ENCODE measurements around the gene YIPF5. TPM values are rescaled to one million over a fixed set of nuclear protein-coding genes. Genes with fewer than 3 reads are reported as not detected.

Gene YIPF5
- total RNA-seq, 3 donors from 2014 or later, result 30.5 to 50.4 (median 49.9) TPM

DNA sequence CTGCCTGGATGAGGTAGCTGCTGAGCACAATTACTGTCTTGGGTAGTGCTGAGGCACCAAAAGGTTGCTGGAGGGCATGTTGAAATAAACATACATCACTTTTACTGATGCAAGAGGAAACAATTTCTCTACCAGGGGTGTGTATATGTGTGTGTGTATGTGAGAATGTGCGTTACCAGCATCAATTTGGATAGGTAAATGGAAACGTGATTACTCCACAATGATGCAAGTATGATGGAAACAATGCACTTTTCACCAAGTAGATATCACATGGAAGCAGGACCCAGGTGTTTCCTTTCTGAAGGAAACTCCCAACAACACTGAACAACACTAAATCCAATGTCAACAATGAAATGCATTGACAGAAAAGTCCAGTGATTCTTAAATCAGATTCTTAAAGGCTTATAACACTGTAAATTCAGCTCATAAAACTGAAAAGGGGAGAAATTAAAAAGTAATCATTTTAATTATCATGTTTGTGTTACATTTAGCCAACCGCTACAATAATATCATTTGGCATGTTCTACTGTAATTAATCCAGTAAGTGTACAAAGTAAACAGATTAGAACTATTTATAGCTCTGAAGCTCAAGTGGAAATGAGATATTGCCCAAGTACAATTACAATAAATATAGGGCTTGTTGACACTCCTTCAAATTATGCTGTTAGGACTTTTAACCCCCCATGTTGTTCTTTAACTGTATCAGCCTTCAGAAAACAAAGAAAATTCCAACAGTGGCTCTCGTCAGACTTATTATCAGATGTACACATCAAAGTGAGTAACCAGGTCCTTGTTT, 25.3 kb downstream of the YIPF5 start:
- Histone ChIP-seq H3K4me3 (no peak overlapping the region), H3K4me1 (no peaks in the 10 kb centered on the region), H3K9me3 (no peaks in the 10 kb centered on the region), H3K36me3 (no peaks in the 10 kb centered on the region), H3K27ac (no peak overlapping the region), H3K27me3 (no peaks in the 10 kb centered on the region)
- no peak for DNase-seq (ENCODE audit: low spot score in 2 of 2)
- intact Hi-C loops (cut with DNase I; ENCODE audit: low total_unique reads), result no loop called here
- TF ChIP-seq POLR2AphosphoS5 (IDR thresholded peaks at IDR 0.05), result peak in 2 of 3 donors; percentile 14 to 54
- TF ChIP-seq, protein P1, sequence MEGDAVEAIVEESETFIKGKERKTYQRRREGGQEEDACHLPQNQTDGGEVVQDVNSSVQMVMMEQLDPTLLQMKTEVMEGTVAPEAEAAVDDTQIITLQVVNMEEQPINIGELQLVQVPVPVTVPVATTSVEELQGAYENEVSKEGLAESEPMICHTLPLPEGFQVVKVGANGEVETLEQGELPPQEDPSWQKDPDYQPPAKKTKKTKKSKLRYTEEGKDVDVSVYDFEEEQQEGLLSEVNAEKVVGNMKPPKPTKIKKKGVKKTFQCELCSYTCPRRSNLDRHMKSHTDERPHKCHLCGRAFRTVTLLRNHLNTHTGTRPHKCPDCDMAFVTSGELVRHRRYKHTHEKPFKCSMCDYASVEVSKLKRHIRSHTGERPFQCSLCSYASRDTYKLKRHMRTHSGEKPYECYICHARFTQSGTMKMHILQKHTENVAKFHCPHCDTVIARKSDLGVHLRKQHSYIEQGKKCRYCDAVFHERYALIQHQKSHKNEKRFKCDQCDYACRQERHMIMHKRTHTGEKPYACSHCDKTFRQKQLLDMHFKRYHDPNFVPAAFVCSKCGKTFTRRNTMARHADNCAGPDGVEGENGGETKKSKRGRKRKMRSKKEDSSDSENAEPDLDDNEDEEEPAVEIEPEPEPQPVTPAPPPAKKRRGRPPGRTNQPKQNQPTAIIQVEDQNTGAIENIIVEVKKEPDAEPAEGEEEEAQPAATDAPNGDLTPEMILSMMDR (IDR thresholded peaks at IDR 0.05), result no peak

DNA sequence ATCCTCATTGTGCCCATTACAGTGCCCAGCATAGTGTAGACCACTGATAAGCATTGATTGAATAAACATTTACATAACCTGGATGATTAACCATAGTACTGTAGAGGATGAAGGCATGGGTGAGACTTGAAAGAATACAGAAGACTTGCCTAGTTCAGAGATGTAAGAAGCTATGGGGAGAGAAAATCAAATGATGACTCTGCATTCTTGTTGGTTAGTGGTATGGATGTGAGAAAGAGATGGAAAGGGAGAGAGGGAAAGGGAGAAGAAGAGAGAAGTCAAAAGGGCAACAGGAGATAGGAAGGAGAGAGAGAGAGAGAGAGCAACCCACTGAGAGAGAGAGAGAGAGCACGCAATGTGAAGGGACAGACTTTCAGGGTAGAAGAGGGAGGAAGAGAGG, 26.8 kb downstream of the YIPF5 start:
- no peak overlapping the region for H3K27ac ChIP-seq
- H3K4me3 ChIP-seq, result no peak overlapping the region
- H3K27me3 ChIP-seq, result no peaks in the 10 kb centered on the region
- intact Hi-C loops (cut with DNase I; ENCODE audit: low total_unique reads), result no loop called here
- H3K36me3 ChIP-seq, result no peaks in the 10 kb centered on the region
- no peaks in the 10 kb centered on the region for H3K4me1 ChIP-seq
- no peak for TF ChIP-seq POLR2AphosphoS5 (IDR thresholded peaks at IDR 0.05)
- TF ChIP-seq, protein P1 (IDR thresholded peaks at IDR 0.05), result no peak
- no peak for TF ChIP-seq POLR2A (IDR thresholded peaks at IDR 0.05)
- no peaks in the 10 kb centered on the region for H3K9me3 ChIP-seq
- DNase-seq (ENCODE audit: low spot score in 2 of 2), result no peak

DNA sequence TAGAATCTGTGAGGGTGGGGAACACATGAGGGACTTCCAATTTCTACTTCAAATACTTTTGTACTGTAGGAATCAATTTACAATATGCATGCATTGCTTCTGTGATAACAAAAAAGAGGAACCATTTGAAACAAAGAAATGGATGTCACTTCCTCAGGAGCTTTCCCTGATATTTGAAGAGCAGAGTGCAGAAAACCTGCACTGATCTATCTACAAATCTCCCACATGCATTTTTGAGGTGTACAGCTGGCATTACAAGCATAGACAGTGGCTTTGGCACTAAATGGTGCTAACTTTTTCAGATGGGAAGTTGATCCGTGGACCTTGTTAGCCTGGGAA, 27.7 kb downstream of the YIPF5 start:
- no peaks in the 10 kb centered on the region for H3K4me1 ChIP-seq
- intact Hi-C loops (cut with DNase I; ENCODE audit: low total_unique reads), result no loop called here
- no peaks in the 10 kb centered on the region for H3K27me3 ChIP-seq

DNA sequence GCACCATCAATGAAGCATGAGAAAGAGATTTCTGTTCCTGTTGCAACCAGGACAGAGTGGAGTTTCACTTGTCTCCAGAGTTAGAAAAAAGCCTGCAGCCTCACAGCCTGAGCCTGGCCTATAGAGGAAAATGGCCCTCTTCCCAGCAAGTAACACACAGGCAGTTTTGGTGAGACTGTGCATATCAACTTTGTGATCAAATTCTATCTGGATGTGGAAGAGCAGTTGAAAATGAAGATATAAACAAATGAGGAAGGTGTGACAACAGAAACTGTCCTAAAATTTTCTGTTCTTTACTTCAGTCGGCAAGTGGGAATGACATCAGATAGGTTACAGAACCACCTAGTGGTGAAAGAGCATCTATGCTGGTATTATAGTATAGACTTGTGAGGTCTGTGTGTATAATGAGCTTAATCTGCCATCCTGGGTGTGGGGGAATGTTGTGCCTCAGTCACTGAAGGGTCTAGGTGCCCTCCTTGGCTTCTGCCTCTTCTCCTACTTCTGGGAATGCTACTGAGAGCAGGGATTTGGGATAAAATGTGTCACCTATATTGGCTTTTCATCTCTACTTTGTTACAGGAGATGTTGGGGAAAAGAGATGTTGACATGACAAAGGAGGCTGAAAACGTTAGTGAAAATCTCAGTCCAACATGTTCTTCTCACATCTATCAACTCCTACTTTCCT, 28.2 kb downstream of the YIPF5 start:
- intact Hi-C loops (cut with DNase I; ENCODE audit: low total_unique reads), result no loop called here
- Histone ChIP-seq H3K9me3 (no peaks in the 10 kb centered on the region), H3K27me3 (no peaks in the 10 kb centered on the region), H3K27ac (no peak overlapping the region), H3K4me3 (no peak overlapping the region), H3K4me1 (no peaks in the 10 kb centered on the region), H3K36me3 (no peaks in the 10 kb centered on the region)
- TF ChIP-seq POLR2A (IDR thresholded peaks at IDR 0.05), result no peak
- TF ChIP-seq, protein P1 (IDR thresholded peaks at IDR 0.05), result peak in 2 of 3 donors; percentile 38 to 63
- no peak for DNase-seq (ENCODE audit: low spot score in 2 of 2)

More for the DNA sequence above, 27.7 kb downstream of the YIPF5 start:
- Histone ChIP-seq H3K9me3 (no peaks in the 10 kb centered on the region), H3K27ac (no peak overlapping the region), H3K36me3 (no peaks in the 10 kb centered on the region), H3K4me3 (no peak overlapping the region)
- TF ChIP-seq POLR2AphosphoS5 (IDR thresholded peaks at IDR 0.05) (no peak), POLR2A (IDR thresholded peaks at IDR 0.05) (no peak)
- TF ChIP-seq, protein P1 (IDR thresholded peaks at IDR 0.05), result no peak
- no peak for DNase-seq (ENCODE audit: low spot score in 2 of 2)

DNA sequence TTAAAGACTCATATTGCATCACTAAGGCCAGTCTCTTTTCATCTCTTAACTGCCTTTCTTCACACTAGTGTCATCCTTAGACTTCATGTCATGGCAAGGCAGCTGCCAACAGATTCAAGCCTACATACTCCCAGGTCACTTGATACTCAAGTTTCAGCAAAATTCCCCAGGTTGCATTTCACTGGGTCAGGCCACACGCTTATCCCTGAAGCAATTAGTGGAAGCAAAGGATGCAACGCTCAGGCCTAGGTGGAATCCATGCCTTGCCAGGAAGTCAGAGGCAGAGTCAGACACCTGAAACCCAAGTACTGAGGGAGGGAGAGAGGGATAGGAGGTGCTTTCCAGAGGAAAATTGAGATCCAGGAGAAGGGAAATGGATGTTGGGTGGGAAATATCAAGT, 28.9 kb downstream of the YIPF5 start:
- no peak for TF ChIP-seq POLR2AphosphoS5 (IDR thresholded peaks at IDR 0.05)
- no peak for TF ChIP-seq POLR2A (IDR thresholded peaks at IDR 0.05)
- TF ChIP-seq, protein P1 (IDR thresholded peaks at IDR 0.05), result no peak
- no peaks in the 10 kb centered on the region for H3K4me1 ChIP-seq
- no peak overlapping the region for H3K4me3 ChIP-seq
- H3K36me3 ChIP-seq, result no peaks in the 10 kb centered on the region
- intact Hi-C loops (cut with DNase I; ENCODE audit: low total_unique reads), result no loop called here
- no peaks in the 10 kb centered on the region for H3K9me3 ChIP-seq
- no peaks in the 10 kb centered on the region for H3K27me3 ChIP-seq
- H3K27ac ChIP-seq, result no peak overlapping the region
- DNase-seq (ENCODE audit: low spot score in 2 of 2), result no peak

Measured in breast epithelium (tissue), 4 donors.